Smooth muscle cell of the brain vasculature (primary cell): ENCODE results near the gene ACTR1A.
A peak's percentile ranks its signal among the peaks of the same experiment; 100 is the strongest.
"Not testable (repeated sequence)": the region's sequence is repeated elsewhere in the genome, so short reads cannot be mapped to it uniquely, and the experiment has no call there.

Experiments used
- DNase-seq: peaks from one replicate; pipeline ENCODE4 v3.0.0-alpha.2; 2012; ENCODE audit warnings: low read depth, low spot score

ACTR1A gene

DNA sequence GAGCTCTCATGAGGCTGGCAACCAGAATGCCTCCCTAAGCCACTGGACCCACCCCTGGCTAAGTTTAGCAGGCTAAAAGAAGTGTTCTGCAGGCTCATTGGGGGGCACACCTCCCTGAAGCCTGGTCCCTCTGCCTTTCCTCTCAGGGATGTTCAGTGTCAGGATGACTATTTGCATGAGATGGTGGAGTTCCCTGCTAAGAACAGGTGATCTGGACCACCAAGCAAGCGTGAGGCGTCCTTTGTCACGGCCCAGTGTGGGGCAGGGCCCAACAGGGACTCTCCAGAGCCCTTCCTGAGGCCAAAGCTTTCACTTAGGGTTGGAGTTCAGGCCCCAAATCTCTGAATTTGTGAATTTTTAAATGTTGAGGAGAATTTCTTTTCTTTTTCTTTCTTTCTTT, 13.2 kb upstream of the ACTR1A start:
- DNase-seq, result no peak

GRCh38 chr10:102514487-102515311, 12.2 kb upstream of the ACTR1A start:
- no peak for DNase-seq

DNA sequence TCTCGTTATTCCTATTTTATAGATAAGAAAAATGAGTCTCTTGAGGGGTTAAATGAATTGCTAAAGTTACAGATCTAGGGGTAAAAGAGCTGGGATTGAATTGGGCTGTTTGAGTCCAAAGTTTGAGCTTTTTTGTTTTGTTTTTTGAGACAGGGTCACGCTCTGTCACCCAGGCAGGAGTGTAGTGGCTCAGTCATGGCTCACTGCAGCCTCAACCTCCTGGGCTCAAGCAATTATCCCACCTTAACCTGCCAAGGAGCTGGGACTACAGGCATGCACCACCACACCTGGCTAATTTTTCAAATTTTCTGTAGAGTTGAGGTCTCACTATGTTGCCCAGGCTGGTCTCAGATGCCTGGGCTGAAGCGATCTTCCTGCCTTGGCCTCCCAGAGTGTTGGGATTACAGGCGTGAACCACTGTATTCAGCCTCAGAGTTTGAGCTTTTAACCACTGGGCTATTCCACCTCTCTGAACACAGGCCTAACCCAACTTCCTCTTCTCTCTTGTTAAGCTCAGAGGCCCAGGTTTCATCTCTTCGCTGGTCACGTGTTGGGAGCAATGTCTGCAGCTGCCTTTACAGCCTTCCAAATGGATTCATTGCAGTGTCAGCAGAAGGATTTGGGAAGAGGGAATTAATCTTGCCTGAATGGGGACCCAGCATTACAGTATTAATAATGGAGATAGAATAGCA, 9.2 kb upstream of the ACTR1A start:
- DNase-seq, result no peak

DNA sequence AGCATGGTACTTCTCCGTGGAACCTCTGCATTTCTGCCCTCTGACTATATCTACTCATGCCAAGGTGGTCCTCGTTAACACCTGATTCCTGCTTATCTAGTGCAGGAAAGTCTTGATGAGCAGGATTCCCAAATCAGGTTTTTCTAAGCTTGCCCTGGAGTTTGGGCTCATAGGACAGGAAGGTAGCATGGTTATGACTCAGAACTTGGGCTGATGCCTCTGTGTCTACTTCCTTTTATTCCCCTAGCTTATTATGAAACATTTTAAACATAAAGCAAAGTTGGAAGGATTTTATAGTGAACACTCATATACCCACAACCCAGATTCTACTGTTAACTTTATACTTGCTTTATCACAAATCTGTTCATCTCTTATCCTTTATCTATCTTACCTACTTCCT, 6.9 kb upstream of the ACTR1A start:
- no peak for DNase-seq

- no peak for DNase-seq
Observed at GRCh38 chr10:102508506-102508905, 6.0 kb upstream of the ACTR1A start.

DNA sequence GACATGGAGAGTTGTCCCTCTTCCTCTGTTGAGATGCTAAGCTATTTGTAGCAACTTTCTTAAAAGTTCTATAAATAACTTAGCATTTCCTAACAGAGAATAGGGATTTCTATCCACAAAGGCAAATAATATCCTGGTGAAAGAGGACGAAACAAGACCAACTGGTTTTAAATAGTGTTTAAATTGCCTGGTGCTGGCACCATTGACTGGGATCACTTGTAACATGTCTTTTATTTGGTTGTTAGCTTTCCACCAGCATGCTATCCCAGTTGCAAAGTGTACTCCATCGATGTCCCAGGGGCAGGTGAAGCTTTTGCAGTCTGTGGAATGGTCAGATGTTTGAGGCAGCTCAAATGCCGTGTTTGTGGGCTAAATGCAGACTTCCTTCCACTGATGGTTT, 5.0 kb upstream of the ACTR1A start:
- no peak for DNase-seq

DNA sequence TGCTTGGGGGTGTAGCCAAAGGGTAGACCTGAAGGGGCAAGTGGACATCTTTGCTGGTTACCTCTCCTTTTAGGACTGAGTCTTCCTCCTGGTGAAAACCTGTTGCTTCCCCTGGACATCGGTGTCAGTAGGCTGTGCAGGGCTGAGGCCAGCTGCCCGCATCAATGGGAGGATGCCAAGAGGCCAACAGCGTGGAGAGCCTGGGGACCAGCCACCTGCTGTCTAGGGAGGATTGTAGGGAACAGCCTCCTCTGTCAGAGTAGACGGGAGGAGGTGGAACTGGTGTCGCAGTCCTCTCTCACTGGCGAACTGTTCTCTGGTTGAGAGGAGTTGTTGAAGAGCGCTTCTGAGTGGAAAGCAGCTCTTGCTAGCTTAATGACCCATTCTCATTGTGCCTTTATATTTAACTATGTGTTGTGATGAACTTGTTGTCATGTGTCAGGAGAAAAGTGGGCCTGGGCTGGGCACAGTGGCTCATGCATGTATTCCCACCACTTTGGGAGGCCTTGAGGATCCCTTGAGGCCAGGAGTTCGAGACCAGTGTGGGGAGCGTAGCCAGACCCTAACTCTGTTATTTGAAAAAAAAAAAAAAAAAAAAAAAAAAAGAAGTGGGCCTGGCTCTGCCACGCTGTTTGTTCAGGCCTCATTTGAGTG, 3.1 kb upstream of the ACTR1A start:
- no peak for DNase-seq

DNA sequence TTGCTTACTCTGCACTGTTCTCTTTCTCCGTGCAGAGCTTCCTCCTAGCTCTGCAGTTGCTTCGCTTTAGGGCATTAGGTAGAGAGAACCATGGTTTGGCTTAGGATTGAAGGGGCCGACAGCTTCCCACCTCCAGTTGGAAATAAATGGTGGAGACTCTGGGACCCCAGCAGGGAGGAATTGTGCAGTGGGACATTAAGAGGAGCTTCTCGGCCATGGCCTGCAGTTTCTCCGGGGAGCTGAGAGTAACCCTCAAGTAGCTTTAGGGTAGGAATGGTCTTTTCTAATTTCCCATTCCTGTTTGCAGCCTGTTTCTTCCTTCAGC, 2.4 kb upstream of the ACTR1A start:
- DNase-seq, result no peak

- DNase-seq, result no peak
Observed at GRCh38 chr10:102504179-102504975, 1.9 kb upstream of the ACTR1A start.

- peak; percentile 99 for DNase-seq
Observed at GRCh38 chr10:102503264-102504178, 1.0 kb upstream of the ACTR1A start, which contains the start of gene SUFU. SUFU (plus strand) TSS chr10:102503972; CDS start chr10:102504153, 181 bp downstream.

DNA sequence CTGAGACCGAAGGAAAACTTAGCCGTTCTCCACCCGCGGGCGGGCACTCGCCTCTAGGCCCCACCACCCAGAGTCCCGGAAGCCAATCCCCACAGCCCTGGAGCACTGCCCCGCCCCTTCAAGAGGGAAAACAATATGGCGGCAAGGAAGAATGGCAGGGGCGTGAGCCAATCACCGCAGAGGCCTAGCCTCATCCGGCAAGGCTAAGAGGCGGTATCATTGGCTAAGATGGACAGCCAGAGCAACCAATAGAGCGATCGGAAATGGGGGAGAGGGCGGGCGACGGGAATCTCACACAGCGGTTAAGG, 529 bp downstream of the ACTR1A start:
- DNase-seq, result peak; percentile 97

DNA sequence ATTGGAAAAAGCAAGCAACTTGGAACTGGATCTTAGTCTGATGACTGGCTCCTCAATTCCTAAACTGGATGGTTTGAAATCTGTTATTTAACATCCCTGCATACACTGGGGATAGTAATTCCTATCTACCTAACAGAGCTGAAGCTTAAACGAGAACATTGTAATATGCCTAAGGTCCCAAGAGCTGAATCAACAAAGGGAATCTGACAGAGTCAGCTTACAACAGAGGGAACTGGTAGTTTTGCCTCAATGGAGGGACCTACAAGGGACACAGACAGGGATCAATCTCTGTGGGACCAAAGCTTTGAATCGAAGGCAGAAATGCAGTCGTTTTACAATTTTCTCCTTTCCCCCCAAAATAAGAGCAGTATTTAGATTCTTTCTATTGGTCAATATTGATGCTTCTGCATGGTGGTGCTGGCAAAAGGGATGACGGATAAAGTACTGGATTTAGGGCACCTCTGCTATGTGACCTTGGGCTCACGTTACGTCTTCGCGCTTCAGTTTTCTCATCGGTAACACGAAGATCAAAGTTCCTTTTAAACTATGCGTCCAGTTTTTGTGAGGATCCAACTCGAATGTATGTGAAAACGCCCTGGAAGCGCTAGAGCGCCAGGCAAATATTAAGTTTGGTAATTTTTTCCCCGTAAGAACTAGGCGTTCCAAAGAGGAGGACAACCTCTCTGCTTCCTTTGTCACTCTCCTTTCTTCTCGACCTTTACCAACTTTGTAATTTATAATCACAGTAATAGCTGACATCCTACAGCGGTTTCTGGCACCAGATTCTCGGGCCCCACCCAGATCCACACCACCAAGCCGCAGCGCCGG, 1.1 kb downstream of the ACTR1A start:
- no peak for DNase-seq

- not testable (repeated sequence) for DNase-seq
Observed at GRCh38 chr10:102500686-102501085, 1.8 kb downstream of the ACTR1A start.

DNA sequence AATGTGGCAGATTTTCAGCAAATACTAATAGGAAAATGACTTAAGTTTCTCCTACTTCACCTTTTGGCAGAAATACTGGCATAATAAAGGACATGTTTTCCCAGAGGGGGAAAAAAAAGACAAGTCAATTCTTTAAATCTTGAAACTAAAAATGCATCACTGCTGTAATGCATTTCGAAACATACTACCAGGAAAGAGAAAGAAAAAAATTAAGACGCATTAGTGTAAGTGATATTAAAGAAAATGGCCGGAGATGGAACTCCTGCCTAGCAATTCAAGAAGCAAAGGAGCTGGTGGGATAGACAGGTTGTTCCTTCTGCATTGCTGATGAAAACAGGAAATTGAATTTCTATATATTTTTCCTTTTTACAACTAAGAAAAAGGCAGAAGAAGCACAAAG, 3.2 kb downstream of the ACTR1A start:
- no peak for DNase-seq

GRCh38 chr10:102497545-102497944, 5.0 kb downstream of the ACTR1A start:
- no peak for DNase-seq

DNA sequence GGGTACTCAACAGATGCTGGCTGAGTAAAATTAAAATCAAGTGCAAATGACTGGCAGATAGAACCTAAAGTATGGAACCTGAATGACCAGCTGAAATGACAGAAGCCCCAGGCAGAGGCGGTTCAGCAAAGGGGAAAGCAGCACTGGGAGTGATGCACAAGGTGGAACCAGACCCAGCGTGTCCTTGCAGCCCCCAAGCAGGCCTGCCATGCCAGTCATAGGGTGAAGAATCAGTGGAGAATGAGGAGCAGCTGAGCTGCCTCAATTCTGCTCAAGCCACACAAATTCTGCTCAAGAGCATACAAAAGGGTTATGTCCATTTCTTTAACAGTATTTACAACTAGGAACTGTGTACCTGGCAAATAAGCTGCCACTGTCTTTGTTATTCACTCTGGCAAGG, 8.7 kb downstream of the ACTR1A start:
- DNase-seq, result no peak

DNA sequence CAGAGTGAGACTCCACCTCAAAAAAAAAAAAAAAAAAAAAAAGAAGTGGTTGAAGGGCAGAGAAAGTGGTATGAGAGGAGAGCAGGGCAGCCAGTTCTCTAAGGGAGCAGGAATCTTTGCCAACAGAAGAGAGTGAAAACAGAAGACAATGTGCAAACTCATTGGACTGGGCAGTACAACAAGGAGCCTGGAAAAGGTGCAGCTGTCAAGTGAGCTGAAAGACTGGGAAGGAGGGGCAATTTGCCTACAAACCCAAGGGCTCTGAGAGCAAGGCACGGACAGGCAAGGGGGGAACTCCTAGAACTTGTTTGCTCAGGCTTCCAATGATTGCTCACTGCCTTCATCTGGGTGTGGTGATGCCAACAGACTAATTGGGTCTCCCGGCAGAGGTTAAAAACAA, 9.5 kb downstream of the ACTR1A start:
- no peak for DNase-seq

- no peak for DNase-seq
Observed at GRCh38 chr10:102492344-102492939, 10.1 kb downstream of the ACTR1A start.

DNA sequence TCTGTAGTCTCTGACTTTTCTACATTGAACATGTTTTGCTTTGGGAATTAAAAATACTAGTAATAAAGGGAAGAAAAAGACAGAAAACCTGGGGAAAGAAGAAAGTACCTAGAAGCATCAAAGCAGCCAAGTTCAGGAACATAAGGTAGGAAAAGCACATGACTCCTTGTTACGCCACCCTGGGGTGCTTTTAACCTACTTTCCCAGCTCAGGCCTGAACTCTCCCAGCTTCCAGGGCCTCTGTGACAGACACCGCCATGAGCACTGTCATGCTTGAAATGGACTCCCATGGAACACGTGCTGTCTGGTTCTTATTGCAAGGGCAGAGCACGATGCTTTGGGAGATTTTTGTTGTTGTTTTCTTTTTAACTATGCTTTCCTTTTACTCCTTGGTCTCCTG, 11.4 kb downstream of the ACTR1A start:
- no peak for DNase-seq
